ENCODE measurements around the gene GPR34.
"Not testable (repeated sequence)": the region's sequence is repeated elsewhere in the genome, so short reads cannot be mapped to it uniquely, and the experiment has no call there.

GPR34 gene

GRCh38 chrX:41703574-41704029 is 14.8 kb downstream of the GPR34 start:
- no peak for DNase-seq

DNA sequence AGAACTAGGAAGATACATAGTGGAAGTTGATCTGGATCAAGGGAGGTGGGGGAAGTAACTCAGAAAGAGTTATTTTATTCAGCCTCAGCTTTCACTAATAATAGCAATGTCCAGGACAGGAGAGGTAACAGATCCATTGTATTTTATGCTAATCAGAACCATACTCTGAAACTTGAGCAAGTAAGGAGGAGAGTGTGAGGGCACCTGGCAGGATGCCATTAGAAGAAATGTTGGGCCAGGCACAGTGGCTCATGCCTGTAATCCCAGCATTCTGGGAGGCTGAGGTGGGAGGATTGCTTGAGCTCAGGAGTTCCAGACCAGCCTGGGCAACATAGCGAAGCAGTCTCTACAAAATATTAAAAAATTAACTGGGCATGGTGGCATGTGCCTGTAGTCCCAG is 16.3 kb downstream of the GPR34 start:
- DNase-seq = no peak

DNA sequence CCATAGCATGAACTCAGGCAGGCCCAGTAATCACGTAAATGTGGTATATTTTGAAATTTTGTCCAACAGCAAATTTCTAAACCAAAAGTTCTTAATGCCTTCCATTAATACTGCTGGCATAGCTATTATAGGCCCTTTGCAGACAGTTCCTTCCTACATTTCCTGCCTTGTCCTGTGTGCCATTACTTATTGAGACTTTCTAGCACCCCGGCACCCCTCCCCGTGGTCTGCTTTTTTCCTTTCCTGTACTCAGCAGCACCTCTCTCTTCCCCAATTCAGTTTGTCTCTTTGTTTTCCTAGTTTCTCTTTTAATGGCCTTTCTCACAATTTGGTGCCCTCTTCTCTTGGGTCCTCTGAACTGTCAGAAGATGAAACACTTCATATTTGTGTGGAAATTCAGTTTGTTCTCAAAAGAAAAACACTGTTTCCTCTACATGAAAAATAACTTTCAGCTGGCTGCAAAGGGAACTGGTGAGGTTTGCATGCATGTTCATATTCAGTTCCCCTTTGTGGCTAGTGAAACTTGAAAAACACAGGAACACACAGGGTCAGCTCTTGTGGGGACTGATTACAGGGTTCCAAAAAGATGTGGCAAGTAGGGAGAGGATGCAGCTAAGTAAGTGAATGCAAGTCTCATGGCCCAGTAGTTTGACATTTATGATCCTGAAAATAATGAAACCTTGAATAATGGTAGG is 17.1 kb downstream of the GPR34 start:
- no peak for DNase-seq

DNA sequence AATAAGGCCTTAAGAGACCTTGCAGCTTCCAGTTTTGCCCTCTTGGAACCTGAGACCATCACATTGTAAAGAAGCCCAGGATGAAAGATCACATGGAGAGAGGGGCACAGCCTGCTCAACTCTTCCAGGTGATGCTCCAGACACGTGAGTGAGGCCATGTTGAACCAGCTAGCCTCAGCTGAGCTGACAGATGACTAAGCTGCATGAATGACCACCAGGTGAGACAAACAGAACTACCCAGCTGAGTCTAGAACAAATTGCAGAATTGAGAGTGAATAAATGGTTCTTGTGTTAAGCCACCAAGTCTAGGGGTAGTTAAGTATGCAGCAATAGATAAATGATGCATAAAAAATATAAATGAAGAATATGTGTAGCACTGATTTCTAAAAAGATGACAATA is 18.4 kb downstream of the GPR34 start:
- DNase-seq = no peak

DNA sequence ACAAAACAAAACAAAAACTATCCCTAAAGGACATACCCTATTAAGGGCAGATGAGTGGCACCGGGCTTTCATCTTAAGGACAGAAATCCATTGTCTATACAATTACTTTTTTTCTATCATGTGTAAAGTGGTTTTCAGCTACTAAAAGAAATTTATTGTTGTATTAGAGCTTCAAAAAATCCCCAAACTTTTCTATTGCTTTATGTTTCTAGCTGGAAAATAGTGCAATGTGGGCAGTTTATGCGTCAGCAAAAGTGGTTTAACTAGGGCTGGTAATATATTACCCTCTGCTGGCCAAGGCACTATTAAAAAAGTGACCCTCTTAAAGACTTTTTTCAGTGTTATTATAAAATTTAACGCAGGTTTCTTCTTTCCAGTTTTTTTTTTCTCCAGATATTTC is 19.7 kb downstream of the GPR34 start:
- no peak for DNase-seq

DNA sequence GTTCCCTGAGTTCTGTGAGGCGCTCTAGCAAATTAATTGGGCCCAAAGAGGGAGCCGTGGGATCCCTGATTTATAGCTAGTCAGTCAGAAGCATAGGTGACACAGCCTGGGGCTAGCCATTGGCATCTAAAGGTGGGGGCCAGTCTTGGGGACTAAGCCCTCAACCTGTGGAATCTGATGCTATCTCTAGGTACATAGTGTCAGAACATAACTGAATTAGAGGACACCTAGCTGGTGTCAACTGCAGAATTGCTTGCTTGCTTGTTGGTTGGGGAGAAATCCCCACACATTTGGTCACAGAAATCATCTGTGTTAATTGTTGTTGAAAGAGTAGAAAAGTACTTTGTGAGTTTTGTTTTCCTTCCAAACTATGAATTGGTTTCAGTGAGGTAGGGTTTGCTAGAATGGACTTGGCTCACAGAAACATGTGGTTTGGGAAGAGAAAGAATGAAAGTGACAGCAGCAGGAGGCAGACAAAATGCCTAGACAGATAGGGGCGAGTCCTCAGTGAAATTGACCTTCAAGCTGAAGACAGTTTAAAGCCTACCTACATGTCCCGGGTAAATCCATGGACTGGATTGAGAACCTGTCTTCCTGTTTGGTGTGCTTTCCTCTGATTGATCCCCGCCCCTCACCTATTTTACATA is 22.4 kb downstream of the GPR34 start:
- no peak for DNase-seq

GRCh38 chrX:41716222-41716621 is 27.4 kb downstream of the GPR34 start:
- no peak for DNase-seq

- DNase-seq = no peak
These were observed 28.1 kb downstream of the GPR34 start for GRCh38 chrX:41716767-41717473.

- DNase-seq = no peak
These were observed 29.9 kb downstream of the GPR34 start for GRCh38 chrX:41718481-41719235.

DNA sequence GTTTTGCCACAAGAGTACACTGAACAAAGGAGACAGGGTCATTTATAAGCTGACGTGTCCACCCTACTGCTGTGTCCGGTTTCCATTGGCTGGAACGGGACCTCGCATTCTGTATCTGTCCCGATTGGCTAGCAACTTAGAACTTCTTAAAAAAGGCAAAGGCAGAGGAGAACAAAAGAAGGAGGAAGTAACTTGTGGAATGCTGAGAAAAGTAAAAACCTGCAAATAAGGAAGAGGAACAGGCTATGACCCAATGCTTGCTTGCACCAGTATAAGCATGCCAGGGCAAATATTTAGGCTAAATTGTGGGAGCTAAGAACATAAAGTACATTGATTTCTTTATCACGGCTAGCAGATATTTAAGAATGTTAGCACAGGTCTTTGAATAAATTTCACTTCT is 30.8 kb downstream of the GPR34 start:
- not testable (repeated sequence) for DNase-seq

DNA sequence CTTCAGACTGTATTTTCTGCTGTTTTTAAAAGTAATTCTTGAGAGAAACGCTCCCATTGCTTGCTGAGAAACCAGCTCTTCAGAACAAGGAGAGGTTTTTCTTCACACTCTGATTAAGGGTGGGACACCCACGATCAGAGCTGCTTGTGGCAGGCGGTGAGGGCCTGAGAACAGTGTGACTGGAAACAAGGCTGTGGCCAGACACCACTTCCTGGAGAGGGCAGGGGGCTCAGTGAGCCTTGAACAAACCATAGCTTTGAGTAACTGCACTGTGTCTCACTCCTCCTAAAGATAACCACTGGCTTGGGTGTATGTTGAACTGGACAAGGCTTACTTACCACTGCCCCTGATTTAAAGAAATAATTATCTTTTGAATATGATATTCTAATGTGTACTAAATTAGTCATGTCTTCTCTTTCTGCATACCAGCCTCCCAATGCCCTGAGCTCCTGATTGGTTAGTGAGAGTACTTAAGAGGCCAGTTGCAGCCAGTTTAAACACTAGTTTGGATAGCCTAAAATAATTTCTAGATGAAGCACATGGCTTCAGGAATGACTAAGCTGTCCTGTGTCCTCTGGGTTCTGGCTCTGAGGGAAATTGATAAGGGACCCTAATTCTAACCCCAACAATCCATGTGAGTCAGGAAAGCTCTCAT is 31.5 kb downstream of the GPR34 start:
- no peak for DNase-seq

GRCh38 chrX:41721590-41721989 is 32.8 kb downstream of the GPR34 start:
- no peak for DNase-seq

GRCh38 chrX:41722214-41722613 is 33.4 kb downstream of the GPR34 start:
- DNase-seq = no peak

GRCh38 chrX:41722816-41723618 is 34.2 kb downstream of the GPR34 start:
- DNase-seq = no peak

DNA sequence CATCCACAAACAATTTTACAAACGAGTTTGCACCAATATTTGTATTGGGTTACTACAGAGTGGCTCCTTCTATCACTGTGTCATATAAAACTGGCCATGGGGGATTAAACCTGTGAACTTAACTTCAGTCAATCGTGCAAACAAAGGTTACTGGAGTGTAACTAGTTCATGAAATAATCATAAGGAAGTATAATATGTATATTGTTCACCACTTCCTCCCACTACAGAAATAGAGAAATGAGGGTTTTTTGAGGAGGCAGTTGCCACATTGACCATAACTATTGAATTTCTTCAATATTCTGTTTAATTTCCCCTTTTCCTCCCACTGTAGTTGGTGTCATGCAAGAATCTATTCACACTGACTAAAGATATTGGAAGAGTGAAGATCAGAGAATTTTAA is 35.1 kb downstream of the GPR34 start, which contains the start of gene GPR82:
Gene GPR82 (plus strand): TSS at position 356 of the 400 bp plus-strand sequence. CDS start 2,846 bp downstream, outside the sequence.
- DNase-seq = no peak

GRCh38 chrX:41728125-41728524 is 39.4 kb downstream of the GPR34 start:
- no peak for DNase-seq

- no peak for DNase-seq
These were observed 41.3 kb downstream of the GPR34 start for GRCh38 chrX:41730081-41730480.

GRCh38 chrX:41732260-41732659 is 43.5 kb downstream of the GPR34 start:
- DNase-seq = no peak

GRCh38 chrX:41733939-41734338 is 45.2 kb downstream of the GPR34 start:
- no peak for DNase-seq

DNA sequence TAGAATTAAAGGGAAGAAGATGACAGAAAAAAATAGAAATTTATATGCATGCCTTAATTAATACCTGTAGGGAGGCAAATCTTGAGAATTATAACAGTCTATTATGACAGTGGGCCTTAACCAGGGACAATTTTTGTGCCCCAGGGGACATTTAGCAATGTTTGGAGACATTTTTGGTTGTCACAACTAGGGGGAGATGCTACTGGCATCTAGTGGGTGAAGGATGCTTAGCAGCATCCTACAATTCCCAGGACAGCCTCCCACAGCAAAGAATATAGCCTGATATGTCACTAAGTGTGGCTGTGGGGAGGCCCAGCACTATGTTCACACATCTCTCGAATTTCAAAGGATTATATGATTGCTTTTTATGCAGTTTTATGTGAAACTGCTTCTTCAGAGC is 45.8 kb downstream of the GPR34 start:
- DNase-seq = no peak

DNA sequence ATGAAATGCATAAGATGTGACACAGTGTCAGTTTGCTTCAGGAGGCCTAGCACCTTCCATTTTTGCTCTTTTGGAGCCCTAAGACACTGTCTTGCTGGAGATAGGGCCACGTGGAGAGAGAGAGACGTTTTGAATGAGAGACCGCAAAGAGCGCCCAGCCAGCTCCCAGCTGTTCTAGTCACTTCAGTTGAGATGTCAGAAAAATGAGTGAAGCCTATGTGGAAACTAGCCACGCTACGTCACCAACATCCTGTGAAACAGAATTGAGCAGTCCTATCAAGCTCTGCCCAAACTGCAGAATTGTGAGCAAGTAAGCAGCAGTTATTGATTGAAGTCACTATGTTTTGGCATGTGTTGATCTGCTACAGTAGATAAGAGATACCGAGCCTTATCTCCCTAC is 48.3 kb downstream of the GPR34 start:
- no peak for DNase-seq

GRCh38 chrX:41739871-41740270 is 51.1 kb downstream of the GPR34 start:
- DNase-seq = no peak
